ENCODE measurements around the gene CCDC171.
"Not testable (repeated sequence)": the region's sequence is repeated elsewhere in the genome, so short reads cannot be mapped to it uniquely, and the experiment has no call there.

Gene CCDC171

DNA sequence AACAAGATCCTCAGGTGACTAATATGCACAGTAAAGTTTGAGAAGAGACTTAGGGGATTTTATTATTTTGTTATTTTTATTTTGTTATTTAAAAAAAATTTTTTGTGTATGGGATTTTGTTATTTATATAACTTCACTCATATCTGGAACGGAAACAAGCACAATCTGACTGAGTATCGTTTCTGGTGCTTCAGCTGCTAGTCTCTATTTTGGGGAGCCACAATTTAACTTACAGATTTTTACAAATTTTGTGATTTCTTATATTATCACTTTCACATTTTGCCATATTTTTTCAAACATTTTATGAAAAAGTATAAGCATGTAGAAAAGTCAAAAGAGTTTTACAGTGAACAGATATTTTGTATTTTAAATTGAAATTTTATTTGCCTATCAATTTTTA is 208.7 kb downstream of the CCDC171 start:
- DNase-seq (ENCODE audit: low read depth in 2 of 2), result no peak

GRCh38 chr9:15763371-15763770 is 210.5 kb downstream of the CCDC171 start:
- DNase-seq (ENCODE audit: low read depth in 2 of 2), result no peak

GRCh38 chr9:15764131-15764530 is 211.3 kb downstream of the CCDC171 start:
- no peak for DNase-seq (ENCODE audit: low read depth in 2 of 2)

DNA sequence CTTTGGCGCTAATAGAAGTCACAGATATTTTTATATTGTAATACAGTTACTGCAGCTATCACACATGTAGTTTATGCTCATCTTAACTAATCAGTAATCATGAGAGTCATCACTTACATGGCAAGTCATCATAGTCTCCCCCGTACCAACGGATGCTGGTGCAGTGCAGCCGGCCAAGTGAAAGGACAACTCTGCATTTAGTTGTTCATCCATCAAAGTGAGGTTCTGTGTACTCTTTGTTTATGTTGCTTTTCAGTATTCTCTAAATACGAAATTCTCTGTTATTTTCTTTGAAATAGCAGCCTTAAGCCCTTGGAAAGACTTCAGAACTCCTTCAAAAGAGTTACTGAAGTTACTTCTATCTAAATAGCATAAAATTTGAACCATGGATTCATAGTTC is 216.7 kb downstream of the CCDC171 start:
- no peak for DNase-seq (ENCODE audit: low read depth in 2 of 2)

- no peak for DNase-seq (ENCODE audit: low read depth in 2 of 2)
These were observed 226.0 kb downstream of the CCDC171 start for GRCh38 chr9:15778861-15779260.

DNA sequence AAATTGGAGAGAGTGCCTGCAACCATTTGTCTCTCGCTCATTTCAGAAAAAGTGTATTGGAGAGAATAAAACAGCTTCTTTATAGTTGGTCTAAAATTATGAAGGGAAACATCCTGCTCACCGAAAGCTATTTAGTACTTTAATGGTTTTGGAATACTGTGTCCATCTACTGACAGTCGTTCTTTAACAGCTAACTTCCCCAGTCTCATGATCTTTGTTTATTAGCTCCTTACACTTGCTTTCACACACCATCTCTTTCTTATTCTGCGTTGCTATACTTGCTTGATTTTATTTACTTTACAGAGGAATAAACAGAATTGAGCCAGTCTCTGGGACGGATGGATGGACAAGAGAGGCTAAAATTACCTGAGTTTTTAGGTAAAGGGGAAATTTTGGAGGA is 229.3 kb downstream of the CCDC171 start:
- no peak for DNase-seq (ENCODE audit: low read depth in 2 of 2)

DNA sequence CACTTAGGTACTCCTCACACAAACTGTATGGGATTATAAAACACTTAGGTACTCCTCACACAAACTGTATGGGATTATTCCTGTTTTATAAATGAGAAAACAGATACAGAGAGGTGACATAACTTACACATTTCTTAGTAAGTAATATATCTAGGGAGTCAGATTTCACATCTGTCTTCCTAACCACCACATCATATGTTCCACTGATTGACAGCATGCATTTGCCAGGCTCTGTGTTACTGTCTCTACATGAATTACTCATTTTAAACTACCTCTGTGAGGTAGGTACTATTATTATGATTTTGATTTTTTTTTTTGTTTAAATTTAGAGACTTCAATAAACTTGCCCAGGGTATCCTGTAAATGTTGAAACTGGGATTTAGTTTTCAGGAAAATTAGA is 232.7 kb downstream of the CCDC171 start:
- no peak for DNase-seq (ENCODE audit: low read depth in 2 of 2)

DNA sequence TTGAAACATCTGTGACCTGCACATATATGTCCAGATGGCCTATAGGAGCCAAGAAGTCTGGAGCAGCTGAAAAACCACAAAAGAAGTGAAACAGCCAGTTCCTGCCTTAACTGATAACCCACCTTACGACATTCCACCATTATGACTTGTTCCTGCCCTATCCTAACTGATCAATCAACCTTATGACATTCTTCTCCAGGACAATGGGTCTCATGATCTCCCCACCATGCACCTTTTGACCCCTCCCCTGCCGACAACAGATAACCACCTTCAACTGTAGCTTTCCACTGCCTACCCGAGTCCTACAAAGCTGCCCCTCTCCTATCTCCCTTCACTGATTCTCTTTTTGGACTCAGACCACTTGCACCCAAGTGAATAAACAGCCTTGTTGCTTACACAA is 233.8 kb downstream of the CCDC171 start:
- DNase-seq (ENCODE audit: low read depth in 2 of 2), result no peak

GRCh38 chr9:15810219-15810899 is 257.5 kb downstream of the CCDC171 start:
- not testable (repeated sequence) for DNase-seq (ENCODE audit: low read depth in 2 of 2)

DNA sequence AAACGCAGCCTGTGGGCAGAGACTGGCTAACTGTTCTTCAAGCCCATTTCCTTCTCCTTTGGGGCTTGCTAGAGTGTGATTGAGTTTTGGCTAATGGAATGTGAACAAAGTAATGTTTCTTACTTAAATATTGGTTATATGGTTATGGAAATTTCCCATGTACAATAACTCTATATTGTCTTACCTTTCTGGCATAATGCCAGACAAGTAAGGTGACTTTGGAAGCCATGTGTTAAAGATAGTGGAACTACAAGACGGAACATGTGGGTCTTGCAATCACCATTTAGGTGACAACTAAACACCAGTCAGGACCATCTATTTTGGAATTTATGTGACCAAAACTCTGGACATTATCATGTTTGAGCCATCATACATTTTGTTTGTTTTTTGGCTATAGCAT is 260.2 kb downstream of the CCDC171 start:
- DNase-seq (ENCODE audit: low read depth in 2 of 2), result no peak

DNA sequence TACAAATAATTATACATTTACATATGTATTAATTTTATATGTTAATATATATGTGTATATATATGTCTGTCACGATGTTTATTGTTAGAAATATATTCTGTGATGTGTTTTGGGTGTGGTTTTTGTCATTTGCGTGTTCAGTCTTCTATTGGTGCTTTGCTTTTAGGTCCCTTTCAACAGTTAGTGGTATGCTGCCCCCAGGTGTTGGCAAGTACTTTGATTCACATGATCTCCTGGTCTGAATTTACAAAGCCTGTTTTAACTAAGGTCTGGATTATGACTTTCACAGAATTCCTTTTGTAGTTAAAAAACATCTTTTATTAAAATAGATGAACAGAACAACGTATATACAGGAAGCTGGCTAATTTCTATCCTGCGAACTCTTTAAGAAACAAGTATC is 271.5 kb downstream of the CCDC171 start:
- DNase-seq (ENCODE audit: low read depth in 2 of 2), result no peak

DNA sequence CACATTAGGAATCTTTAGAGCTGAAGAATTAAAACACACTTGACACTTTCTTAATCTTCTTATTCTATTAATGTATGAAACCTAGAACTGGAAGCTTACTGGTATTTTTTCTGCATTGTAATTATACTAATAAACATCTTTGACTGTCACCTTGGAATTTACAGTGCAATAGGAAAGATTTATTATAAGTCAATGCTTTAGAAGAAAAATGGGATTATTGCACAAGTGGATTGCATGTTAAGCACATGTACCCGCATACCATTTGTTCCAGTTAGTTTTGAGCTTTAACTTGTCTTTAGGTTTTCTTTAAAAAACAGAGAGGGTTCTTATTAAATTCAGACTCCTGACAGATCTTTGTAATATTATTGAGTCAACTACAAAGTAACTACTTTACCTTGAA is 278.5 kb downstream of the CCDC171 start:
- DNase-seq (ENCODE audit: low read depth in 2 of 2), result no peak

GRCh38 chr9:15834541-15834940 is 281.7 kb downstream of the CCDC171 start:
- no peak for DNase-seq (ENCODE audit: low read depth in 2 of 2)

GRCh38 chr9:15837079-15837679 is 284.3 kb downstream of the CCDC171 start:
- DNase-seq (ENCODE audit: low read depth in 2 of 2), result no peak

- no peak for DNase-seq (ENCODE audit: low read depth in 2 of 2)
These were observed 289.2 kb downstream of the CCDC171 start for GRCh38 chr9:15842051-15842450.

- DNase-seq (ENCODE audit: low read depth in 2 of 2), result no peak
These were observed 290.5 kb downstream of the CCDC171 start for GRCh38 chr9:15843316-15843715.

- no peak for DNase-seq (ENCODE audit: low read depth in 2 of 2)
These were observed 291.1 kb downstream of the CCDC171 start for GRCh38 chr9:15843931-15844330.

- no peak for DNase-seq (ENCODE audit: low read depth in 2 of 2)
These were observed 293.8 kb downstream of the CCDC171 start for GRCh38 chr9:15846611-15847010.

DNA sequence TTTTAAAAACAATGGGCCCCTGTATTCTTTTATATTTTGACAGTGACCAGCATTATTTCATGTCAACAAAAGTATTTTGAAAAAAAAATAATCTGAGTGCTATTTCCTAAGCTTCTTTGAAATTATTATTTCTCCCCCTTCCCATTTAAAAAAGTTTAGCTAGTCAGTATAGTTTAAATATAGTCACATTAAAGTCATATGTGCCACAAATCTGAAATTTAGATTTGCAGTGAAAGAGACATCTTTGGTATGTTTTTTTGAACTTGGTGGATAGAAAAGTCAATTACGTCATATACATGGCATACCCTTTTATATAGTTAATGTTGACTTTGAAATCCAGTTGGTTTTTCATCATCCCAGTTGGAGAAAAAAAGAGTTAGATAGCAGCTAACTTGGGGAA is 297.0 kb downstream of the CCDC171 start:
- DNase-seq (ENCODE audit: low read depth in 2 of 2), result no peak

GRCh38 chr9:15851766-15852165 is 298.9 kb downstream of the CCDC171 start:
- no peak for DNase-seq (ENCODE audit: low read depth in 2 of 2)

- DNase-seq (ENCODE audit: low read depth in 2 of 2), result no peak
These were observed 303.7 kb downstream of the CCDC171 start for GRCh38 chr9:15856591-15856990.

DNA sequence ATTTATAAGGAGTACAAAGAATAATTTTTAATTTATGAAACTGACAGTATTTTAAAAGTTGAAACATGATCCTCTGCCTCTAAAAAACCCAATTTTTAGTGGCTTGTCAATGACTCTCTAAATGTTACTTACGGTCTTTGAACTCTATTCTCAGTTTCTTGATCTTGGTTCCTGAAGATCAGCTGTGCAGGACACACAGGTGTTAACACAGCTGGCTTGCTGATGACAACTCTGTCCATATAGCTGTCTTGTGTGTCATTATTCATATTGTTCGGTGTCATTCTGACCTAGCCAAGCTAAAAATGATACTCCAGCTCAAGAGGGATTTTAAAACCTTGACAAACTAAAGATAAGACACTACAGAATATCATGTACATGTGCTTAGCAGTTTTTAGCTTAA is 314.5 kb downstream of the CCDC171 start:
- DNase-seq (ENCODE audit: low read depth in 2 of 2), result no peak

DNA sequence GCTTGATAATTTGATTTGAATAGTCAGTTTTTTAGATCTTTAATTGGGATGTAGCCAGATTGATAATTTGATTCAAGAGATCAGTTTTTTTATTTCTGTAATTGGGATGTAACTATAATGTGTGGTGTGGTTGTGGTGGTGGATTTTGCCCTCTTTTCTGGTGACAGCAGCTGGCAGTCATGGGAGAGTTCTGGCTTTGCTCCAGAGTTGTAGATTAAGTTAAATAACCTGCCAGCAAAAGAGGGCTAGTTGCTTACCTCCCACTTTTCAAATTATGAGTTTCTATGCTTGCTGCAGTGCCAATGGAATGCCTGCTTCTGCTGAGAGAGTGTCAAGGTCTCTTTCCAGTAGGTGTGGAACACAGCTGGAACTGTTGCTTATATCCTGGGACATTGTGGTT is 315.1 kb downstream of the CCDC171 start:
- no peak for DNase-seq (ENCODE audit: low read depth in 2 of 2)

All from stimulated activated CD8-positive, alpha-beta memory T cell treated with anti-CD3 and anti-CD28 coated beads, Interleukin-2, amount 100 ng/mL, for 1 hour (primary cell).